HL-60 (cell line): ENCODE data around the gene OTOF.

Source experiments
- DNase-seq, 2 experiments: peaks; one replicate each; pipeline ENCODE4 v3.0.0-alpha.2; 2010 to 2020; ENCODE audit warnings: low read depth in 1 of 2, low spot score in 1 of 2
- H3K27ac ChIP-seq: fragments of 250-450 bp; sonication (Bioruptor Pico); replicated peaks from 2 replicates; pipeline ENCODE4 v1.5.1; 2020; ENCODE audit warnings: mild to moderate bottlenecking, moderate library complexity
- H3K27me3 ChIP-seq: fragments of 250-450 bp; sonication (Bioruptor Pico); 2 replicates; pipeline ENCODE4 v1.5.1; 2021; ENCODE audit warnings: mild to moderate bottlenecking, moderate library complexity; ENCODE audit not compliant: insufficient read depth, poor library complexity, severe bottlenecking
- H3K4me3 ChIP-seq: replicated peaks from 2 replicates; pipeline ENCODE4 v1.5.1; 2011; ENCODE audit warnings: mild to moderate bottlenecking, control low read depth, low read length; ENCODE audit not compliant: insufficient read depth
- CTCF ChIP-seq: IDR thresholded peaks from one replicate; pipeline ENCODE4 v1.5.1; 2011; ENCODE audit warnings: low read length, control low read depth, inconsistent platforms; ENCODE audit not compliant: insufficient read depth
- GABPA ChIP-seq: IDR thresholded peaks from 2 replicates; pipeline ENCODE4 v1.6.1; 2012; ENCODE audit warnings: low read depth
- POLR2AphosphoS5 ChIP-seq: IDR thresholded peaks from 2 replicates; pipeline ENCODE4 v1.6.1; 2012; ENCODE audit warnings: low read depth
- REST ChIP-seq: IDR thresholded peaks from 2 replicates; pipeline ENCODE4 v1.6.1; 2012; ENCODE audit warnings: low read depth; ENCODE audit not compliant: insufficient replicate concordance
- SPI1 ChIP-seq: IDR thresholded peaks from 2 replicates; pipeline ENCODE4 v1.6.1; 2012; ENCODE audit warnings: low read depth, mild to moderate bottlenecking, borderline replicate concordance

Gene OTOF

GRCh38 chr2:26485725-26486418 lies 7.9 kb upstream of the OTOF start:
- Histone ChIP-seq H3K27ac (no peak overlapping the region), H3K27me3 (no peaks in the 10 kb centered on the region), H3K4me3 (no peak overlapping the region)
- no peak for TF ChIP-seq SPI1
- TF ChIP-seq REST = no peak
- no peak for DNase-seq

GRCh38 chr2:26485099-26485498 lies 7.2 kb upstream of the OTOF start:
- no peak for DNase-seq
- Histone ChIP-seq H3K27ac (no peak overlapping the region), H3K4me3 (no peak overlapping the region), H3K27me3 (no peaks in the 10 kb centered on the region)
- TF ChIP-seq REST (no peak), GABPA (no peak), SPI1 (no peak), CTCF (no peak), POLR2AphosphoS5 (no peak)

GRCh38 chr2:26484579-26484978 lies 6.7 kb upstream of the OTOF start:
- Histone ChIP-seq H3K27ac (no peak overlapping the region), H3K4me3 (no peak overlapping the region), H3K27me3 (no peaks in the 10 kb centered on the region)
- no peak for TF ChIP-seq GABPA
- no peak for TF ChIP-seq SPI1
- no peak for TF ChIP-seq REST
- no peak for TF ChIP-seq CTCF
- no peak for TF ChIP-seq POLR2AphosphoS5
- DNase-seq = no peak
